HG03521 (cell line): ENCODE results near the gene PLCB3.

ENCODE experiments used
- ATAC-seq: cut with Tn5 transposase; IDR thresholded peaks from one replicate; pipeline ENCODE4 v1.9.1; 2021; ENCODE audit warnings: mild to moderate bottlenecking, moderate library complexity; ENCODE audit not compliant: unreplicated experiment

The PLCB3 gene

DNA sequence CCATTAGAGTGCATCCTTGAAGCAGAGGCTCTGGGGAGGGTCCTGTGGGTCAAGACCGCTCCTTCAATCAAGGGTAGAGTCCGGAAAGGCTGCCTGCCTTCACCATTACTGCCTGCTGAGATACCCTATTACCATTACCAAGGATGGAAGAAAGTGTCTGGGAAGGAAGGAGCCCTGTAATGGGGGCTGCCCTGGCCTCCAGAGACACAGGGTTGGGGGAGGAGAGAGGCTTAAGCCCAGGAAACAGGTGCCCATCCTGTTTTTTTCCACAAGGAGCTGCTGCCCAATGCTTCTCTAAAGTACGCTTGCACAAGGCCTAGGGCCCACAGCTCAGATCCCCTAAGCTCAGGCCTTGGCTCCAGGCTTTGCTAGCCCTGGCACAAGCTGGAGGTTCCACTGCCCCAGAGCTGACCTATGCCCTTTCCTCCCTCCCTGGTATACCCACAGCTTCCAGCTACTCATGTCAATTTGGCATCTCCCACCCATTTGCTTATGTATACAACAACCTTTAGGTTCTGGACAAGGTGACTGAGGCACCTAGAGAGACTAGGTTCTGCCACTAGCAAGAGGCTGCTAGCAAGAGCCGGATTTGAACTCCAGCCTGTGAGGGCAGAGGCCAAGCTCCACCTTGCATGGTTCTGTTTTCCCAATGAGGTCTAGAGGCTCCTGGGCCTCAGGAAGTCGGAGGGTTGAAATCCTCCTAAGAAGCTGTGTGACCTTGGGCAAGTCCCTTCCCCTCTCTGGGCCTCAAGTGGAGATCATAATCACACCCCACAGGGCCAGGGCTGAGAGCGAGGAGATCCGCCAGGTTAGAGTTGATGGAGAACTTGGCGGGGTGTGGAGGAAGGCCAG, 1.5 kb upstream of the PLCB3 start:
- no peak for ATAC-seq

DNA sequence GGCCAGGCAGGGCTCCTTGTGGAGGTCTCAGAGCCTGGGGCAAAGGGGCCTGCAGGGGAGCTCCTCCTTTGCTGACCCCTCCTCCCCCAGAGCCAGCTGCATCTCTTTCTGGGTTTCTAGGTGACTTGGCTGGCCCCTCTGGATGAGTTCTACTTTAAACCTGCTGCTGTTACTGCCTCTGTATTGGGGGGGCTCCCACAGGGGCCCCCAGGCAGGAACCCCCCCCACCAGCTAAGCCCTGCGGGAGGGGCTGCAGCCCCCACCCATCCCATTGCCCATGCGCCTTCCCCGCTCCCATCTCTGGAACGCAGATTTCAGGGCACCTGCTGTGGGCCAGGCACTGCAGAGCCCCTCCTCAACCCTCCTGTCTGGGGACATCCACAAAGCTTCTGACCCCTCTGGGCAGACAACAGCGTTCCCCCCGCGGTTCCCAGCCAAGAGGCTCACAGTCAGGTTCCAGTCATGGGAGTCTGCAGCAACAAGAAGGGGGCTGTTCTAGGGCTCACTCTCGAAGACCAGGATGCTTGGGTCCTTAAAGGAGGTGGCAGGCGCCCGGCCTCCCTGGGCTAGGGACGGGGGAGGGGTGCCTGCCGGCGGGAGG, 815 bp upstream of the PLCB3 start:
- no peak for ATAC-seq

DNA sequence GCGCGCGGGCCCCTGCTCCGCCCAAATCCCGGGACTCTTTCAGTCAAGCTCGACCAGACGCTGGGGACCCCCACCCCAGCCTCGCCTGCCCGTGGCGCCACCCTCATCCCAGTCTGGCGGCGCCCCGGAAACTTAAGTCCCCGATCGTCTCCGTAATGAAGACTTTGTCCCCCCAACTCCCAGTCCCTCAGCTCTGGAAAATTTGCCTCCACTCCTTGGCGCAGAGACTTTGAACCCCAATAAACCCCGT, 348 bp downstream of the PLCB3 start:
- no peak for ATAC-seq

DNA sequence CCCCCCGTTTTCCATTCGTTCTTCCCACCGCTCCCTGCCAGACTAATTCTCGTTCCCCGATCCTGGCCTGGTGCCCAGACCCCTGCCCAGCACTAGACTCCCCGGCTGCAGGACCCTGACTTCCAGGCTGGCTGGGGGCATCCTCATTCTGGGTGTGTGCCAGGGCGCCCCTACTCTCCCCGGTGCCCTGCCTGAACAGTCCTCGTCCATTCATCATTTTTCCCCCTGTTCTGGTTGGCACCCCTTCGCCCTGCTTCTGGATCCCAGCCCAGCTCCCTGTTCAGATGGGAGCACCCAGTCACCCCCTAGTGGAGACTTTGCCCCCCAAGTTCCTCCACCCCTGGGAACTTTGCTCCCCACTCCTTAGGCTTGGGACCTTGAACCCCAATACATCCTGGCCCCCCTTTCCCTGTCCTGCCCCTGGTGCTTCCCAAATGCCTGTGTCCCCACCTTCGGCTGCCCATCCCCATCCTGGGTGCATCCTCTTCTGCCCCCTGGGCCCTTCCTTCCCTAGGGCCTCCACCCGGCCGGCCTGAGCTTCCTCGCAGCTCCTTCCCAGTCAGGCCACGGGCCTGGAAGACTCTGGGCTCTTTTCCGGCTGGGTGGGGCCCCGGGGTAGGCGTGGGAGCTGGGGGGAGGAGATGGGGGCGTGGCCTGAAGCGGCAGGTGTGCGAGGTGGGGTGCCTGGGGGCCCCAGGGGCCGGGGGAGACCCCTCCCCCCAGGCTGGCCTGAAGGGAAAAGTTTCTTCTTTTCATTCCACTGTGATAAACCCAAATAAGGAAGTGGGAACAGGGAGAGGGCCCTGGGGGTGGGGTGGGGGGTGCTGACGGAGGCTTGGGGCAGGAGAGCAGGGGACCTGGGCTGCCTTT, 908 bp downstream of the PLCB3 start:
- ATAC-seq: no peak

DNA sequence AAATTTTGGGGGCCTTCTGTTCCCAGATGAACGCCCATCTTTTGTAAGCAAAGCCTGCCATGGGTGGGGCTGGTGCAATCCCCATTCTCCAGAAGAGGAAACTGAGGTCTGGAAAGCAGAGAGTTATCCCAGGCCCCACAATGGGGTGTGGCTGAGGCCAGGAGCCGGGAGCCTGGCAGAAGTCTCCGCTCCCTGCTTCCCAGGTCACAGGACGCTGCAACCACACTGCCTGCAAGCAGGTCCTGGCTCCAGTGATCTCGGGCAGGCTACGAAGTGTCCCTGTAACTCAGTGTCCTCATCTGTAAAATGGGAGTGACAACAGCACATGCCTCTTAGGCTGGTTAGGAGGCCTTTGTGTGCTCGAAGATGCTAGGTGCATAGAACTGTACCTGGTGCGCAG, 1.7 kb downstream of the PLCB3 start:
- ATAC-seq: no peak

DNA sequence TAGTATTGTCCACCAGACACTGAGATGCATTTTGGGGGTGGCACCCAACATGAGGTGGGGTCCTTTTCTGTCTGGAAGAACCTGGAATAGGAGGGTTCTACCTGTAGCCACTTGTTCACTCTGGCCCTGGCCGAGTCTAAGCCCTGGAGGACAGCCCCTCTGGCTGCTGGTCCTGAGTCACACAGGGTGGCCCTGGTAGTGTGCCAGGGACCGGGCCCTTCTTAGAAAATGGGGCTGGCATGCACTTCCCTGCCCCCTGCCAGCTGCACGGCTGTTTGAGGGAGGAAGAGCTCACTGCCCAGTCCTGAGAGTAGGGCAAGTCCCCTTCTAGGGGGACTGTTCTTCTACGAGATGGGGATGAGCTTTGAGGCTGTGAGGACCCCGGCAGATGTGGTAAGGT, 2.2 kb downstream of the PLCB3 start:
- ATAC-seq: no peak

DNA sequence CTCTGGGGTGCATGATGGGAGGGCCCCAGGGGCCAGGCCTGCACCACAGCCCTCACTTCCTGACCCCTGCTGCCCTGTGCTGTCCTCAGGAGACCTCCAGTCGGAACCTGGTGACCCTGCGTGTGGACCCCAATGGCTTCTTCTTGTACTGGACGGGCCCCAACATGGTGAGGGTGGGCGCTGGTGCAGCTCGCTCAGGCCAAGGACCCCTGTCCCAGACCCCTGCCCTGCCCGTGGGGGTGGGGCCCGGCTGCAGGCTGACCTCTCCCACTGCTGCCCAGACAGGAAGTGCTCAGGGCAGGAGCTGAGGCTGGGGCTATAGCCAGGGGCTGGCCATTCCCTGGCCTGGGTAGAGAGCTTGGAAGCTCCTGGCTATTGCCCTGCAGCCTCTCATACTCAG, 3.0 kb downstream of the PLCB3 start:
- ATAC-seq: no peak

DNA sequence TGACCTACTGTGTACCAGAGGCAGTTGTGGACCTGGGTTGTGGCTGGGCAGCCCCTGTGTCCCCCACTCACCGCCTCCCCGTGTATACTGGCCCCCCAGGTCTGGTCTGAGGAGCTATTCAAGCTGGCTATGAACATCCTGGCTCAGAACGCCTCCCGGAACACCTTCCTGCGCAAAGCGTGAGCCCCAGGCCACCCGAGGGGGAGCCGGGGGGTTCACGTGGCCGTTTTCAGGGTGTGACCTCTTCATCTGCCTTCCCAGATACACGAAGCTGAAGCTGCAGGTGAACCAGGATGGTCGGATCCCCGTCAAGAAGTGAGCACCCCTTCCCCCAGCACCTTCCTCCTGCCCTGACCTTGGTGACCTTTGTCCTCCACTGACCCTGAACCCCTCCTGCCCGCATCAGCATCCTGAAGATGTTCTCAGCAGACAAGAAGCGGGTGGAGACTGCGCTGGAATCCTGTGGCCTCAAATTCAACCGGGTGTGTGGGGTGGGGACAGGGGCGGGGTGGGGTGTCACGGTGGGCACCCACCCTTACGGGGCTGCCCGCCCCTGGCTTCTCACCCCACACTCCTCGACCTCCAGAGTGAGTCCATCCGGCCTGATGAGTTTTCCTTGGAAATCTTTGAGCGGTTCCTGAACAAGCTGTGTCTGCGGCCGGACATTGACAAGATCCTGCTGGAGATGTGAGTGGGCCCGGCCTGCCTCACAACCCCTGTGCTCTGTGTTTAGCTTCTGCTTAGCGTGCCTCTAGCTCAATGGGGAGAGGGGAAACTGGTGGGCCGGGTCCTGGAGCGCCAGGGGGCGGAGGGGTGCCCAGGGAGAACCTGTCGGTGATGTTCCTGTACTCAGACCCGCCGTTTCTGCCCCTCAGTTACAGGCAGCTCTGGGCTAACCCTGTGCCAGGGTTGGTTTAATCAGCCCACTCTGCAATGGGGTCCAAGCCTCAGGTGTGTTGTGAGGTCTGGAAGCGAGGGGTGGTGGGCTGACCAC, 4.1 kb downstream of the PLCB3 start:
- ATAC-seq: no peak

DNA sequence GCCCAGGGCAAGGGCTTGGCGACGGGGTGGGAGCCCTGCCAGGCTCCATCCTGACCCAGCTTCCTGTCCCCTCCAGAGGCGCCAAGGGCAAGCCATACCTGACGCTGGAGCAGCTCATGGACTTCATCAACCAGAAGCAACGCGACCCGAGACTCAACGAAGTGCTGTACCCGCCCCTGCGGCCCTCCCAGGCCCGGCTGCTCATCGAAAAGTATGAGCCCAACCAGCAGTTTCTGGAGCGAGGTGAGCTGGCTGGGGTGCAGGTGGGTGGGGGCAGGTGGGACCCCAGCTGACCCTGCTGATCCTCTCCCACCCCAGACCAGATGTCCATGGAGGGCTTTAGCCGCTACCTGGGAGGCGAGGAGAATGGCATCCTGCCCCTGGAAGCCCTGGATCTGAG, 5.0 kb downstream of the PLCB3 start:
- ATAC-seq: no peak

DNA sequence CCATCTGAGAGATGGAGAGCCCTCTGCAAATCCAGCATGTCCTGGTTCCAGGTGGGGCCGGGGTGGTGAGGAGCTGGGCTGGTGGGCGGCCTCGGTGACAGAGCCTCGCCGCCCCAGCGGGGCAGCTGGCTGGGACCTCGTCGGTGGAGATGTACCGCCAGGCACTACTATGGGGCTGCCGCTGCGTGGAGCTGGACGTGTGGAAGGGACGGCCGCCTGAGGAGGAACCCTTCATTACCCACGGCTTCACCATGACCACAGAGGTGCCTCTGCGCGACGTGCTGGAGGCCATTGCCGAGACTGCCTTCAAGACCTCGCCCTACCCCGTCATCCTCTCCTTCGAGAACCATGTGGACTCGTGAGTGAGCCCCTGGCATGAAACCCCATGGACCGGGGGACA, 7.0 kb downstream of the PLCB3 start:
- no peak for ATAC-seq

DNA sequence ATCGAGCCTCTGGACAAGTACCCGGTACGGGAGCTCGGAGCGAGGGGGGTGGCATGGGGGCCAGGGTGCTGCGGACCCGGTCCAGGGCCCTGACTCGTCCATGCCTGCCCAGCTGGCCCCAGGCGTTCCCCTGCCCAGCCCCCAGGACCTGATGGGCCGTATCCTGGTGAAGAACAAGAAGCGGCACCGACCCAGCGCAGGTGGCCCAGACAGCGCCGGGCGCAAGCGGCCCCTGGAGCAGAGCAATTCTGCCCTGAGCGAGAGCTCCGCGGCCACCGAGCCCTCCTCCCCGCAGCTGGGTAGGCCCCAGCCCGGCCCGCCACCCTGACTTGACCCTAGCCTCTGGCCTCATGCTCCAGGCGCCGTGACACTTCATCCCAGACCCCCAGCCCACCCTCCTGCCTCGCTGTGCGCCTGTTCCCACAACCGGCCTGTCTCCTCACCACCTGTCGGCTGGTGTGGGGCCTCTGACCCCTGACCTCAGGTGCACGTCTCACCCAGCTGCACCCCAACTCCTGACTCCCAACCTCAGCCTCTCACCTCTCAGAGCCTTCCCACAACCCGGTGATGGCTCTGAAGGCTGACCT, 7.7 kb downstream of the PLCB3 start:
- no peak for ATAC-seq

DNA sequence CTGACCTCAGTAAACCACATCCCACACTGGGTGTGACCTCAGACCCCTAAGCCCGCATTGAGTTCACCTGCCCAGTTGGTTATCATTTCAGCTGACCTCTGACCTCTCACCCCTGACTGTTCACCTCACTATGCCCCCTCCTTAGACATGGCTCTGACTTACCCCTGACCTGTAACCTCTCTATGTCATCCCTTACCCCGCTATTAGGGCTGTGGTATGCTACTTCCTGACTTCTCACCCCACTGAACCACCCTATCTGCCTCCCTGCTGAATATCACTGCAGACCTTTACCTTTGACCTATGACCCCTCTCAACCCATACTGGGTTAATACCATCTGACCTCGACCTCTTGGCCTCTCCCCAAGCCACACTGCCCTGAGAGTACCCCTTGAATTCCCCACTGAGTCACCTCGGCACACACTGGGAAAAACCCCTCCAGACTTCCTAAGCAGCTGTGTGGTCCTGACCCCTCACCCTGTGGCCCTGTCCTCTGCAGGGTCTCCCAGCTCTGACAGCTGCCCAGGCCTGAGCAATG, 8.3 kb downstream of the PLCB3 start:
- ATAC-seq: no peak

DNA sequence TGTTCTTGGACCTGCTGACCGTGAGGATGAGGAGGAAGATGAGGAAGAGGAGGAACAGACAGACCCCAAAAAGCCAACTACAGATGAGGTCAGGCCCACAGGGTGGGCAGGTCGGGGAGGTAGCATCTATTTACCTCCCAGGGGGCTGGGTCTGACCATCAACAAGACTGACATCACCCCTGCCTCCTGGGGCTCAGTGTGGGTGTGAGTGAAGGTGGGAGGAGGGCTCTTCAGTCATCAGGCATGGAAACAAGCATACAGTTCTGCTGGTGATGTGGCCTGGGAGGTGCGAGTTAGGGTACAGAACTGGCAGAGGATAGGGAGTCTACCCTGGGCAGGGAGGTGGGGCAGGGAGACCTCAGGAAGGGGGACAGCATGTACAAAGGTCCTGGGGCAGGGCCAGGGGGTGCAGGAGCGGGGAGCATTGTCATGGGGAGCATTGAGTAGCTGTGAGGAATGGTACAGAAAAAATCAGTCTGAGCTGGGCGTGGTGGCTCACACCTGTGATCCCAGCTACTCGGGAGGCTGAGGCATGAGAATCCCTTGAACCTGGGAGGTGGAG, 8.9 kb downstream of the PLCB3 start:
- no peak for ATAC-seq

DNA sequence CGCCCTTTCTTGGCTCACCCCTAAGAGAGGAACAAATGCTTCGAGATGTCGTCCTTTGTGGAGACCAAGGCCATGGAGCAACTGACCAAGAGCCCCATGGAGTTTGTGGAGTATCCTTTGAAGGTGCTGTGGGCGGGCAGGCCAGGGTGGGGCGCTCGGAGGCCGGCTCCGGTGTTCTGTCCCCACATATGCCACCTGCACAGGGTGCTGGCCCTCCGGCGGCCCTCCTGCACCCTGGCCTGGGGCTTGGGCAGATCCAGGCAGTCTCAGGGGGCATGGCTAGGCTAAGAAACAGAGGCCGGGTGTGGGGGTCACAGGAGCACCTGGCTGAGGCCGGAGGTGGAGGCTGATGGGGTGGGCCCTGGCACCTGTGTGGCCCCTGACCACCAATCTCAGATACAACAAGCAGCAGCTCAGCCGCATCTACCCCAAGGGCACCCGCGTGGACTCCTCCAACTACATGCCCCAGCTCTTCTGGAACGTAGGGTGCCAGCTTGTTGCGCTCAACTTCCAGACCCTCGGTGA, 10.3 kb downstream of the PLCB3 start:
- no peak for ATAC-seq

DNA sequence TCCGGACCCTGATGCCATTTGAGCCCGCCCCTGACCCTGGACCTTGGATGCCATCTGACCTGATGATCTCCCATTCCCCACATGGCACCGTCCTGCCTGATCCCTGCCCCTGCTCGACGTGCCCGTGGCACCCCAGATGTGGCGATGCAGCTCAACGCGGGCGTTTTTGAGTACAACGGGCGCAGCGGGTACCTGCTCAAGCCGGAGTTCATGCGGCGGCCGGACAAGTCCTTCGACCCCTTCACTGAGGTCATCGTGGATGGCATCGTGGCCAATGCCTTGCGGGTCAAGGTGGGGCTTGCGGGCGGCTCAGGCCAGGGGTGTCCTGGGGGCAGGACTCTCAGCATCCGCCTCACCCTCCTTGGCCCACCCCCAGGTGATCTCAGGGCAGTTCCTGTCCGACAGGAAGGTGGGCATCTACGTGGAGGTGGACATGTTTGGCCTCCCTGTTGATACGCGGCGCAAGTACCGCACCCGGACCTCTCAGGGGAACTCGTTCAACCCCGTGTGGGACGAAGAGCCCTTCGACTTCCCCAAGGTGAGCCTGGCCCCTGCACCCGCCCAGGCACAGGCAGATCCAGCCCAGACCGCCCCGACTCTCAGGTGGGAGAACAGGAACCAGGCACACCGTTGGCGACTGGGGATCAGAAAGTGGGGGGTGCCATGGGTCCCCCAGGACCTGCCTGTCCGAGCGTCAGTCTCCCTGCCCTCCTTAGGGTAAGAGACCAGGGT, 11.1 kb downstream of the PLCB3 start:
- ATAC-seq: no peak

DNA sequence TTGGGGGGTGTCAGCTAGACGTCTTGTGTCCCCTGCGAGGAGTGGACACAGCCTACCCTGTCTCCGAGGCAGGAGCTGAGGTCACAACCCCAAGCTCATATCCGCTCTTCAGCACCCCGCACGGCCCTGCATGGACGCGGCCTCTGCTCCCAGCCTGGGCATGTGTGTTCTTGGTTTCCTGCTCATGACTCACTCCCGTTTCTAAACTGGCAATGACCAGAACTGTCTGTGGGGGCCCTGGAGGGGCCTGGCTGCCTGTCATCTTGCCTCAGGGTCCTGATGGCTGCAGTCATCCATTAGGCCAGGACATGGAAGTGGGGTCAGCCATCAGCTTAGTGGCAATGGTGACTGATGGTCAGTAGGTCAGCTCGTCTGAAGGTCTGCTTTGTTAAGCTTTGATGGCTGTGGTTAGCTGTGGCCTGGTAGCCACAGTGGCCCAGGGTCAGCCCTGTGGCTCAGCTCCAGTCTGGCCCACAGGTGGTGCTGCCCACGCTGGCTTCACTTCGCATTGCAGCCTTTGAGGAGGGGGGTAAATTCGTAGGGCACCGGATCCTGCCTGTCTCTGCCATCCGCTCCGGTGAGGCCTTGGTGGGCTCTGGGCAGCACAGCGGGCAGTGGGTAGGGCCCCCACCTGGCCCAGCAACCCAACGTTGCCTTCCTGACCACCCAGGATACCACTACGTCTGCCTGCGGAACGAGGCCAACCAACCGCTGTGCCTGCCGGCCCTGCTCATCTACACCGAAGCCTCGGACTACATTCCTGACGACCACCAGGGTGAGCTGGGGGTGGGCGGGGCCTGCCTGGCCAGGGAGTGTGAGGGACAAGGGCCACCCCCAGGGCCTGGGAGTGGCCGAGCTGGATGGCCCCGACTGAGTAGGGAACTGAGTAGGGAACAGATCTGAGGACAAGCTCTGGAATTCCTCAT, 12.0 kb downstream of the PLCB3 start:
- no peak for ATAC-seq

DNA sequence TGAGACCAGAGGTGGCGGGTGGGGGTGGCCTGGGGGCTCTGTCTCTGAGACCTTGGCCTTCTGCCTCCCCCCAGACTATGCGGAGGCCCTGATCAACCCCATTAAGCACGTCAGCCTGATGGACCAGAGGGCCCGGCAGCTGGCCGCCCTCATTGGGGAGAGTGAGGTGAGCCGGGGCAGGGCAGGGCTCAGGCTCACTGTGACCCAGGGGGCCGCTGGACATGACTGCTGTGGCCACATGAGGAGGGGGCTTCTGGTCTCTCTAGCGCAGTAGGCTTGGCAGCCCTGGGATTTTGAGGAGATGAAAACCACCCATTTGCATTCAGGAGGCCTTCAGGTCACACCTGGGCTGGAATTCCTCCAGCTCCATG, 12.6 kb downstream of the PLCB3 start:
- no peak for ATAC-seq

DNA sequence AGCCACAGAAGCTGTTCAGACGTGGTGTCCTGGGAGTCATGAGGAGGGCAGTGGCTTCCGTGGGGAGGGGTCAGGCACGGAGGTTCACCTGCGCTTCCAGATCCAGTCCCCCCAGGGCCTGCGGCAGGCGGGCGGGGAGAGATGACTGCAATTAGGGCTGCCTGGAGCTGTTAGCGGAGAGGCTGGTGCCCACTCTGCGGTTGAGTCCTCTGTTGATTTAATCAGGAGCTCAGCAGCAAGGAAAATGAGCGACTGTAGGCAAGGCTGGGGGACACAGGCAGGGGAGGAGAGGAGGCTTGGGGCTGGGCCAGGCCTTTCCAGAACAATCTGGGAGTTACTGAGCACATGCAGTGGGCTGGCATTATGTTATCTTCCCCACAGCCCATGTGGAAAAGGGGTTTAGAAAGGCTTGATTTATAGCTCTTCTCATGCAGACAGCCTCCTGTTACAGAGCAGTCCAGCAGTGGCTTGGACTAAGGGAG, 13.1 kb downstream of the PLCB3 start:
- no peak for ATAC-seq
